Retinal pigment epithelial cell (primary cell): ENCODE measurements around the gene VEPH1.

ENCODE experiments used
- DNase-seq: peaks from one replicate; pipeline ENCODE4 v3.0.0-alpha.2; 2010; ENCODE audit warnings: low read depth
- H3K4me3 ChIP-seq: 2 replicates; pipeline ENCODE4 v1.5.1; 2011; ENCODE audit warnings: mild to moderate bottlenecking, low read length, control low read depth, moderate library complexity
- TF ChIP-seq, protein P1 (sequence below): conservative IDR thresholded peaks from 2 replicates; pipeline ENCODE4 v1.5.1; 2011; ENCODE audit warnings: low read depth, low read length, control low read depth, inconsistent platforms

The VEPH1 gene

DNA sequence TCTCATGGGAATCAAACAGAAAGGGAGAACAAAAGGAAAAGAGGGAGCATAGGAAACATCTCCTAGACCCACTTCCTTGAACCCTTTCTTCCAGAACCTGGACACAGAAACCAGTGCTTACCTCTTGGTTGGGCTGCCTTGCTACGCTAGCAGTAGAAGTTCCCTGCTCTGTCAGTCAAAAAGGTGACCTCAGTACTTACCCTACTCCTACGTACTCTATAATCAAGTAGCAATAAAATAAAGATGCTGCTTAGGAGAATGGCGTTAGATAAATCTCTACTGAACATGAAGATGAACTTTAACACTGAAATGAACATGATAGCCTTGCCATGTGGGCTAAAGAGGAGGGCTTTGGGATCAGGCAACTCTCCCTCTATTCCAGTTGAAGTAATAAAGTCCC lies 7.4 kb downstream of the VEPH1 start:
- H3K4me3 ChIP-seq: no peak overlapping the region
- no peak for DNase-seq
- TF ChIP-seq, protein P1, sequence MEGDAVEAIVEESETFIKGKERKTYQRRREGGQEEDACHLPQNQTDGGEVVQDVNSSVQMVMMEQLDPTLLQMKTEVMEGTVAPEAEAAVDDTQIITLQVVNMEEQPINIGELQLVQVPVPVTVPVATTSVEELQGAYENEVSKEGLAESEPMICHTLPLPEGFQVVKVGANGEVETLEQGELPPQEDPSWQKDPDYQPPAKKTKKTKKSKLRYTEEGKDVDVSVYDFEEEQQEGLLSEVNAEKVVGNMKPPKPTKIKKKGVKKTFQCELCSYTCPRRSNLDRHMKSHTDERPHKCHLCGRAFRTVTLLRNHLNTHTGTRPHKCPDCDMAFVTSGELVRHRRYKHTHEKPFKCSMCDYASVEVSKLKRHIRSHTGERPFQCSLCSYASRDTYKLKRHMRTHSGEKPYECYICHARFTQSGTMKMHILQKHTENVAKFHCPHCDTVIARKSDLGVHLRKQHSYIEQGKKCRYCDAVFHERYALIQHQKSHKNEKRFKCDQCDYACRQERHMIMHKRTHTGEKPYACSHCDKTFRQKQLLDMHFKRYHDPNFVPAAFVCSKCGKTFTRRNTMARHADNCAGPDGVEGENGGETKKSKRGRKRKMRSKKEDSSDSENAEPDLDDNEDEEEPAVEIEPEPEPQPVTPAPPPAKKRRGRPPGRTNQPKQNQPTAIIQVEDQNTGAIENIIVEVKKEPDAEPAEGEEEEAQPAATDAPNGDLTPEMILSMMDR: no peak

DNA sequence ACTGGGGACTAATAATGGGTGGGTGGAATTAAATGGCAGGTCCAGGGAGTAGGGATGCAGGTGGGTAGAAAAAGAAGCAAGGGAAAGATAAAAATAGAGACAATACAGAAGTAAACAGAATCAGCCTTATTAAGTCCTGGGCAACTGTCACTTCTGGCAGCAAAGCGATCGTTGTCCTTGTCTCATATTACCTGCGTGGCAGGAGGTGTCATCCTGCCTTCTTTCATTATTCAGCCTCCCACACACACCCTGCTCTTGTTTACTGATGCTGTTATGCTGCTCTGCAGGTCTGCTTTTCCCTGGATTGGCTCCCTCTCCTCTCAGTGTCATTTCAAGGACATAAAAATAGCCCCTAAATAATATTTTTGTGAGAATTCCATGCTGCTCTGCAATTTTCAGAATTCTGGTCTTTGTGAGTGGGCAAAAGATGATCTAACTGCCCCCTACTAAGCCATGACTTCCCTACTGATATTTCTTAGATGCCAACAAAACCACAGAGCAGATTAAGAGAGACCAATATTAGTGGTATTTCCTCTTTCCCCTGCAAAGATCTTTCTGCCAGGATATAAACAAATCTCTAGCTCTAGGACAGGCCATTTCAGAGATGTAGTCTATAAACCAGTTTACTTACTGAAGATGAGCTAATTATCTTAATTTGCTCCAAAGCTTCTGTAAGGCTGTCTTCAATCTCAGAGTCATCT lies 8.5 kb downstream of the VEPH1 start:
- TF ChIP-seq, protein P1: no peak
- H3K4me3 ChIP-seq: no peak overlapping the region
- DNase-seq: no peak

DNA sequence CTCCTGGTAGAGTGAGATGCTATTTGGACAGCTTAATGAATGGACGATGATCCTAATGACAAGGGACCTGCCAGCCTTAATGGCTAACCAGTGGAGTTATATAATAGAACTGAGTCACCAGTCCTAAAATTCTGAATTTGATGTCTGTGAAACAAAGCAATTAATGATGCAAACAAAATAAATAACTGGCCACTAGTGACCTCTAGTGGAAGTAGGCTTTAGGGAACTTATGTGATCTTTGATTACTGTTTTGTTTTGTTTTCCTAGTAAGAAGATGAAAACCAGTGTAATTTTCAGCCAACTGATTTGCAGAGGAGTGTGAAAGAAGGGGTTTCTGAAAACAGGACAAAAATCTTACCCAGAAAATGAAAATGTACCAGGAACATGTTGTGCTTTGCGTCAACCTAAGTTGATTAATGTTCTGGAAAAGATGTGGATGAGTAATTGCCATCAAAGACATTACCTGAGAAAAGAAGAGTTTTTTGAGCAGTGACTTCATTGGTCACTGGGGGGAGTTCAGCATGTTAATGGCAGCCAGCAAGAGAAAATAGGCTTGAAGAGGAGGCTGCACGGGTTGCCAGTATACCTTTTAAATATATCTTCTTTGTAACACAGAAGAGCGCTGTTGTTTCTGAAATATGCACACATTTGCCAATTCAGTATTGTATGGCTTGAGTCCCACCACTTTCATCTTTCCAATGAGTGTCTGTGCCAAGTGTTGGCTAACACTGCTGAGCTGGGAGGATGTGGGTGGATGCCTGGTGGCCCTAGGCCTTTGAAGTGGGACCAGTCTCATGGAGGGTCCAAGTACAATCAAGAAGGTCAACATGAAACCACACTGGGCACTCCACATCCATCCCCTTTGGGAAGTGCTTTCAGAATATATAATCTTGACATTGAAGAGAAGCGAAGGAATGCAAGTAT lies 9.3 kb downstream of the VEPH1 start:
- peak; percentile 16 for DNase-seq
- no peak overlapping the region for H3K4me3 ChIP-seq
- TF ChIP-seq, protein P1: peak; percentile 66

DNA sequence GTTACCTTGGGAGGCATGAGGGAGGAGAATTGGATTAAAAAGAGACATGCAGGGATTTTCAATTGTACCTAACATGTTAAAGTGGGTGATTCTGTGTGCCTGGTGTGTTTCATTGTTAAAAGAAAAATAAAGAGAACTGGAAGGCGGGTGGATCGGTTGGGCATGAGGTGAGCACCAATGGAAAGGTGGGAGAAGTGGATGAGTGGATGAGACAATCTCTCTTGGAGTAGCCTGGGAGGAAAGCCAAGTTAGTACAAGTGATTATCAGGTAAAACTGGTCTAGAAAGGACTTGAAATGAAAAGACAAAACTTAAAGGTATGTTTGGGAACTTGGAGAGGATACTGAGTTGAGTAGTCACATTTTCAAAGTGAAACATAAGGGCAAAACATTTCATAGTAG lies 12.1 kb downstream of the VEPH1 start:
- TF ChIP-seq, protein P1: no peak
- no peak overlapping the region for H3K4me3 ChIP-seq
- DNase-seq: no peak

DNA sequence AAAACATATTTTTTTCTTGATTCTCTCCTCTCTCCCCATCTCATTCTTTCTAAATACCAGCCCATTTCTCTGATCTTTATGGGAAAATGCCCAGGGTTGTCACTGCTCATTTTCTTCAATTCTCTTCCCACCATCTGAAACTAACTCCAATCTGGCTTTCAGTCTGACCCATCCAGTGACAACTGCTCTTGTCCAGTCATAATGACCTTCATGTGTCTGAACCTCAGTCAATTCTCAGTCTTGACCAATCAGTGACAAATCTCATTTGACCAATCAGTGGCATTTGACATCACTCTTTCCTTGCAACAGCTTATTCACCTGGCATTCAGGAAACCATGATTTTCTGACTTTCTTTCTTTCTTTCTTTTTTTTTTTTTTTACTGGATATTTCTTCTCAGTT lies 15.1 kb downstream of the VEPH1 start:
- TF ChIP-seq, protein P1: no peak
- no peak for DNase-seq
- H3K4me3 ChIP-seq: no peak overlapping the region

DNA sequence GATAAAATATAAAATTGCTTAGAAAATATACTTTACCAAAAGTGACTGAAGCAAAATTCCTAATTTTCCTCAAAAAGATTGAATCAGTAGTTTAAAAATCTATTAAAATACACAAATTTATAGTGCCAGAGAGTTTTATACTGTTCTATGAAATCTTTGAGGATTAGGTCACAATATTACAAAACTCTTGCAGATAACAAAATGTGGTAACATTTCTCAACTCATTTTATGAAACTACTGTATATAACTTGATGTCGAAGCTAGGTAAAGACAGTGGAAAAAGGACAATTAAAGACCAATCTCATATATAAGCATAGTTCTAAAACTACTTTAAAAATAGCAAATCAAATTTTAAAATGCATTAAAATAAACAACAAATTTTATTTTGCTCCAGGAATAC lies 15.9 kb downstream of the VEPH1 start:
- TF ChIP-seq, protein P1: no peak
- H3K4me3 ChIP-seq: no peak overlapping the region
- DNase-seq: no peak
